ENCODE measurements around the gene HIPK2.

Gene HIPK2

DNA sequence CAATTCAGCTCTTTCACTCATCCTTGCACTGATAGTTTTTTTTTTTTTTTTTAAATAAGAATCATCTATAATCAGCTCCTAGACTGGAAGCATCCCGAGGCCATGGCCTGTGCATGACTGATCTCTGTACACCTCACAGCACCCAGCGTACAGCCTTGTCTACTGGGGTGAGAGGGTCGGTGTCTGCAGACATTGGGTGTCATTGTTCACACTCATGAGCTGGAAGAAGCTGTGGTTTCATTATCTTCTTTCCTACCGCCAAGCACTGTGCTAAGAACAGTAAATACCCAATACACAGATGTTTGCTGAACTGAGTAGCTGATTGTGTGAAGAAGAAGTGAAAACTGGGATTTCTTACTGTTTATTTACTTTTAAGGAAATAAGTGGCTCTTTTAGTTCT, 130.7 kb downstream of the HIPK2 start:
- Histone ChIP-seq H3K4me2 (ENCODE audit: low read depth, low read length, poor library complexity, severe bottlenecking) (no peak overlapping the region), H3K4me1 (ENCODE audit: insufficient read depth, low read length, poor library complexity, severe bottlenecking) (no peaks in the 10 kb centered on the region)

DNA sequence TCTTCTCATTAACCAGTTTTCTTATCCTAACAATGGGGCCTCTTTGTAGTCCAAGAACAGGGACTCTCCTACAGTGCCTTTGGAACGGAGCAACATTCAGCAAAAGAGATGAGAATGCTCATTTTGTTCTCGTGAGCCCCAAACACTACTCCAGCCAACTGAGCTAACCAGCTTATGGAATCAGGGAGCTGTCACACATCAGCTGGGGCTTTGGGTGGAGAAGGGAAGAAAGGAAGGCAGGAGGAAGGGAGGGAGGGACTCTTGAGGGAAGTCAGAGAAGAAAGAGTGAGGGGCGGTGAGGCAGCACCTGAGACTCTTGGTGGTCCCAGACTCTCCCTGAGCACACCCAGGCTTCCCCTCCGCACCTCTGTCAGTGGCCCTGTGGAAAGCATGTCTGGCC, 131.2 kb downstream of the HIPK2 start:
- no peaks in the 10 kb centered on the region for H4K20me1 ChIP-seq (ENCODE audit: insufficient read depth, low read length, poor library complexity, severe bottlenecking)

More for the DNA sequence above, 130.7 kb downstream of the HIPK2 start:
- H3K9me2 ChIP-seq (replicated peaks; ENCODE audit: low read depth, low read length) = no peaks in the 10 kb centered on the region
- H3K27me3 ChIP-seq (ENCODE audit: insufficient read depth, low read length, poor library complexity, severe bottlenecking) = no peaks in the 10 kb centered on the region
- no peak overlapping the region for H3K9ac ChIP-seq (ENCODE audit: low read depth, low read length, poor library complexity, severe bottlenecking)
- peaks cover 4% of the 10 kb centered on the region; the same call in 1 of the 2 replicates for H3K36me3 ChIP-seq (ENCODE audit: insufficient read depth, low read length)
- no peaks in the 10 kb centered on the region for H3K9me3 ChIP-seq (ENCODE audit: insufficient read depth, low read depth, low read length)
- no peak overlapping the region for H2AFZ ChIP-seq (ENCODE audit: low read length)
- TF ChIP-seq, protein P1, sequence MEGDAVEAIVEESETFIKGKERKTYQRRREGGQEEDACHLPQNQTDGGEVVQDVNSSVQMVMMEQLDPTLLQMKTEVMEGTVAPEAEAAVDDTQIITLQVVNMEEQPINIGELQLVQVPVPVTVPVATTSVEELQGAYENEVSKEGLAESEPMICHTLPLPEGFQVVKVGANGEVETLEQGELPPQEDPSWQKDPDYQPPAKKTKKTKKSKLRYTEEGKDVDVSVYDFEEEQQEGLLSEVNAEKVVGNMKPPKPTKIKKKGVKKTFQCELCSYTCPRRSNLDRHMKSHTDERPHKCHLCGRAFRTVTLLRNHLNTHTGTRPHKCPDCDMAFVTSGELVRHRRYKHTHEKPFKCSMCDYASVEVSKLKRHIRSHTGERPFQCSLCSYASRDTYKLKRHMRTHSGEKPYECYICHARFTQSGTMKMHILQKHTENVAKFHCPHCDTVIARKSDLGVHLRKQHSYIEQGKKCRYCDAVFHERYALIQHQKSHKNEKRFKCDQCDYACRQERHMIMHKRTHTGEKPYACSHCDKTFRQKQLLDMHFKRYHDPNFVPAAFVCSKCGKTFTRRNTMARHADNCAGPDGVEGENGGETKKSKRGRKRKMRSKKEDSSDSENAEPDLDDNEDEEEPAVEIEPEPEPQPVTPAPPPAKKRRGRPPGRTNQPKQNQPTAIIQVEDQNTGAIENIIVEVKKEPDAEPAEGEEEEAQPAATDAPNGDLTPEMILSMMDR (conservative IDR thresholded peaks at IDR 0.05; ENCODE audit: low read length) = no peak
- TF ChIP-seq EZH2phosphoT487 (IDR thresholded peaks at IDR 0.05; ENCODE audit: borderline replicate concordance) = no peak
- H3F3A ChIP-seq (ENCODE audit: low read depth) = no peaks in the 10 kb centered on the region
- no peak overlapping the region for H3K4me3 ChIP-seq (ENCODE audit: low read length, poor library complexity, severe bottlenecking)
- H4K20me1 ChIP-seq (ENCODE audit: insufficient read depth, low read length, poor library complexity, severe bottlenecking) = no peaks in the 10 kb centered on the region
- H3K79me2 ChIP-seq (ENCODE audit: insufficient read depth, low read length) = no peaks in the 10 kb centered on the region

DNA sequence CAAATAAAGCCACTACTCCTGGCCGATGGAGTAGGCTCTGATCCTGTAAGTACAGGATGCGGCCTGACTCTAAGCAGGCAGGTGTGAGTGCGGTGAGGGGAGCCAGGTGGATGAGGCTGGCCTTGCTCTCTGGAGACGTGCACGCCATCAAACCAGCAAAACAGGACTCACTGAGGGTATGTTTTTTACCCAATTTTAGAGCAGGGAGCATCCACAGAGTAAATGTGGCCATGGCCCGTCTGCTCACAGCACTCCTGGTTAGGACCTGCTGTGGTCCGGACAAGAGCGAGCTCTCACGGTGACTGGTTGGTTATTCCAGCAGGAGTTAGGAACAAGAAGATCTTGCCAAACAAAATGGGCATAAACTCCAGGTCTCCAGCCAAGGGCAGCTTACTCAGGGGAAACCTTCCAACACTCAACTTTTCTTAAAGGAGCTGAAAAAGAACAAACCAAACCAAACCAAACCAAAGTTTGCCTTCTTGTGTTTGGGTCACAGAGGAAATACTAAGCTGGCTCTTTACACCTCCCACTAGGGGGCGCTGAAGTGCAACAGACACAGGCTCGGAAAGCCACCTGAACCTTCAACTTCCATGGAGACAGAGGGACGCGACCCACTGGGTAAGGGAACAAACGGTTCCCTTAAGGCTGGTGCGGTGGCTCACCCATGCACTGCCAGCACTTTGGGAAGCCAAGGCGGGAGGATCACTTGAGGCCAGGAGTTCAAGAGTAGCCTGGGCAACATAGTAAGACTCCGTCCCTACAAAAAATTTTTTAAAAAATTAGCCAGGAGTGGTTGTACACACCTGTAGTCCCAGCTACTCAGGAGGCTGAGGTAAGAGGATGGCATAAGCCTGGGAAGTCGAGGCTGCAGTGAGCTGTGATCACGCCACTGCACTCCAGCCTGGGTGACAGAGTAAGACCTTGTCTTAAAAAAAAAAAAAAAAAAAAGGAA, 131.9 kb downstream of the HIPK2 start:
- Histone ChIP-seq H3F3A (ENCODE audit: low read depth) (no peaks in the 10 kb centered on the region), H3K79me2 (ENCODE audit: insufficient read depth, low read length) (no peaks in the 10 kb centered on the region), H3K36me3 (ENCODE audit: insufficient read depth, low read length) (peaks cover 4% of the 10 kb centered on the region; the same call in 1 of the 2 replicates), H4K20me1 (ENCODE audit: insufficient read depth, low read length, poor library complexity, severe bottlenecking) (no peaks in the 10 kb centered on the region), H3K27me3 (ENCODE audit: insufficient read depth, low read length, poor library complexity, severe bottlenecking) (no peaks in the 10 kb centered on the region), H3K4me2 (ENCODE audit: low read depth, low read length, poor library complexity, severe bottlenecking) (no peak overlapping the region), H3K9me3 (ENCODE audit: insufficient read depth, low read depth, low read length) (no peaks in the 10 kb centered on the region), H3K4me1 (ENCODE audit: insufficient read depth, low read length, poor library complexity, severe bottlenecking) (no peaks in the 10 kb centered on the region), H3K4me3 (ENCODE audit: low read length, poor library complexity, severe bottlenecking) (no peak overlapping the region), H3K9me2 (replicated peaks; ENCODE audit: low read depth, low read length) (no peaks in the 10 kb centered on the region), H2AFZ (ENCODE audit: low read length) (no peak overlapping the region), H3K9ac (ENCODE audit: low read depth, low read length, poor library complexity, severe bottlenecking) (no peak overlapping the region)
- TF ChIP-seq EZH2phosphoT487 (IDR thresholded peaks at IDR 0.05; ENCODE audit: borderline replicate concordance) = no peak
- TF ChIP-seq, protein P1 (conservative IDR thresholded peaks at IDR 0.05; ENCODE audit: low read length) = peak; percentile 88

More for the DNA sequence above, 131.2 kb downstream of the HIPK2 start:
- TF ChIP-seq, protein P1 (conservative IDR thresholded peaks at IDR 0.05; ENCODE audit: low read length) = no peak
- TF ChIP-seq EZH2phosphoT487 (IDR thresholded peaks at IDR 0.05; ENCODE audit: borderline replicate concordance) = no peak
- Histone ChIP-seq H3K4me2 (ENCODE audit: low read depth, low read length, poor library complexity, severe bottlenecking) (no peak overlapping the region), H3K4me3 (ENCODE audit: low read length, poor library complexity, severe bottlenecking) (no peak overlapping the region), H2AFZ (ENCODE audit: low read length) (no peak overlapping the region), H3F3A (ENCODE audit: low read depth) (no peaks in the 10 kb centered on the region), H3K9ac (ENCODE audit: low read depth, low read length, poor library complexity, severe bottlenecking) (no peak overlapping the region), H3K9me3 (ENCODE audit: insufficient read depth, low read depth, low read length) (no peaks in the 10 kb centered on the region), H3K9me2 (replicated peaks; ENCODE audit: low read depth, low read length) (no peaks in the 10 kb centered on the region), H3K27me3 (ENCODE audit: insufficient read depth, low read length, poor library complexity, severe bottlenecking) (no peaks in the 10 kb centered on the region), H3K4me1 (ENCODE audit: insufficient read depth, low read length, poor library complexity, severe bottlenecking) (no peaks in the 10 kb centered on the region), H3K36me3 (ENCODE audit: insufficient read depth, low read length) (peaks cover 4% of the 10 kb centered on the region; the same call in 1 of the 2 replicates), H3K79me2 (ENCODE audit: insufficient read depth, low read length) (no peaks in the 10 kb centered on the region)
